A549 (cell line): ENCODE results near the gene MEF2C. TPM values are rescaled to one million over a fixed set of nuclear protein-coding genes. Genes with fewer than 3 reads are reported as not detected.

ENCODE experiments used
- ATAC-seq, 2 experiments: fragments of 200-7000 bp in 1 of 2; fragments of >200 bp in 1 of 2; cut with Nextera tagmentation in 1 of 2; cut with Tn5 transposase in 1 of 2; 3 replicates each; pipeline versions ENCODE4 v1.8.0 to v1.9.1; 2018 to 2020; ENCODE audit warnings: mild to moderate bottlenecking in 1 of 2, moderate library complexity in 1 of 2
- CTCF ChIA-PET: fragments of 300-600 bp; sonication (Branson Sonifier 250); formaldehyde crosslinking; extraction: SDS; loops from one replicate; lab custom pipeline; 2021; ENCODE audit warnings: antibody characterized with exemption, inconsistent platforms; lab: Yijun Ruan, JAX
- POLR2A ChIA-PET: fragments of 350-600 bp; formaldehyde crosslinking; extraction: SDS; loops from one replicate; lab custom pipeline; 2021; ENCODE audit warnings: antibody characterized with exemption, inconsistent platforms; lab: Yijun Ruan, JAX
- DNase-seq, 2 experiments: peaks; one replicate each; pipeline versions ENCODE4 v3.0.0 to v3.0.0-alpha.2; 2011 to 2016; ENCODE audit warnings: low read depth in 1 of 2, low spot score in 1 of 2
- FAIRE-seq: peaks from 2 replicates; lab custom pipeline; 2011; peaks lifted over from hg19 to GRCh38; lab: Jason Lieb, UNC
- H3K27ac ChIP-seq, 2 experiments: fragments of >200 bp; sonication (Bioruptor Twin); formaldehyde crosslinking; 3 replicates each; pipeline ENCODE4 v1.5.1; 2016 to 2017
- H3K4me1 ChIP-seq: fragments of >200 bp; sonication (Bioruptor Twin); formaldehyde crosslinking; 3 replicates; pipeline ENCODE4 v1.6.1; 2016
- H3K4me2 ChIP-seq: fragments of >200 bp; sonication (Bioruptor Twin); formaldehyde crosslinking; 3 replicates; pipeline ENCODE4 v1.6.1; 2016
- H3K4me3 ChIP-seq: fragments of >200 bp; sonication (Bioruptor Twin); formaldehyde crosslinking; 3 replicates; pipeline ENCODE4 v1.5.1; 2016
- H3K9me3 ChIP-seq: fragments of >200 bp; sonication (Bioruptor Twin); formaldehyde crosslinking; 3 replicates; pipeline ENCODE4 v1.6.1; 2016
- ATOH8 ChIP-seq: fragments of 250-450 bp; sonication (Bioruptor Pico); IDR thresholded peaks from 2 replicates; pipeline ENCODE4 v1.5.0; 2020; ENCODE audit warnings: low read depth, mild to moderate bottlenecking, moderate library complexity
- BCL3 ChIP-seq: fragments of >200 bp; sonication (Bioruptor Twin); formaldehyde crosslinking; IDR thresholded peaks from 3 replicates; pipeline ENCODE4 v1.6.1; 2016
- BHLHE40 ChIP-seq: IDR thresholded peaks from 2 replicates; pipeline ENCODE4 v1.6.1; 2012; ENCODE audit warnings: low read depth, low read length, inconsistent platforms
- CBX2 ChIP-seq: fragments of 200-600 bp; sonication (generic); IDR thresholded peaks from 2 replicates; pipeline ENCODE4 v1.6.1; 2016; ENCODE audit warnings: low read depth, mild to moderate bottlenecking, borderline replicate concordance
- CHD2 ChIP-seq: fragments of 150-350 bp; IDR thresholded peaks from 2 replicates; pipeline ENCODE4 v1.6.1; 2014; ENCODE audit warnings: low read length; ENCODE audit not compliant: partially characterized antibody
- ESRRA ChIP-seq: fragments of 150-350 bp; IDR thresholded peaks from 2 replicates; pipeline ENCODE4 v1.6.1; 2014; ENCODE audit warnings: mild to moderate bottlenecking, low read length, borderline replicate concordance
- FOXS1 ChIP-seq: fragments of 250-450 bp; sonication (Bioruptor Pico); IDR thresholded peaks from 2 replicates; pipeline ENCODE4 v1.5.0; 2020; ENCODE audit warnings: mild to moderate bottlenecking, moderate library complexity
- HDAC2 ChIP-seq: fragments of 200-600 bp; sonication (generic); IDR thresholded peaks from 2 replicates; pipeline ENCODE4 v1.6.1; 2016
- HEYL ChIP-seq: fragments of 250-450 bp; sonication (Bioruptor Pico); IDR thresholded peaks from 2 replicates; pipeline ENCODE4 v1.8.0; 2021; ENCODE audit warnings: mild to moderate bottlenecking, moderate library complexity
- HMGXB4 ChIP-seq: fragments of 250-450 bp; sonication (Bioruptor Pico); IDR thresholded peaks from 2 replicates; pipeline ENCODE4 v1.5.0; 2021; ENCODE audit warnings: mild to moderate bottlenecking, moderate library complexity, borderline replicate concordance
- HOXA7 ChIP-seq: fragments of 250-450 bp; sonication (Bioruptor Pico); IDR thresholded peaks from 2 replicates; pipeline ENCODE4 v1.5.0; 2020; ENCODE audit warnings: mild to moderate bottlenecking, moderate library complexity
- JUN ChIP-seq, 2 experiments: fragments of >200 bp; sonication (Bioruptor Twin); formaldehyde crosslinking; IDR thresholded peaks; 2 replicates in 1 of 2; 3 replicates in 1 of 2; pipeline ENCODE4 v1.6.1; 2016 to 2017
- KDM1A ChIP-seq: fragments of 200-600 bp; sonication (generic); IDR thresholded peaks from 2 replicates; pipeline ENCODE4 v1.6.1; 2016; ENCODE audit warnings: low read depth, mild to moderate bottlenecking
- KDM5A ChIP-seq: fragments of 200-600 bp; sonication (generic); IDR thresholded peaks from 2 replicates; pipeline ENCODE4 v1.6.1; 2016; ENCODE audit warnings: antibody characterized with exemption, mild to moderate bottlenecking
- MAX ChIP-seq: IDR thresholded peaks from 2 replicates; pipeline ENCODE4 v1.6.1; 2012
- MAZ ChIP-seq: fragments of 150-350 bp; IDR thresholded peaks from 2 replicates; pipeline ENCODE4 v1.6.1; 2014; ENCODE audit warnings: antibody characterized with exemption, low read depth, low read length, borderline replicate concordance
- PBX3 ChIP-seq: IDR thresholded peaks from 2 replicates; pipeline ENCODE4 v1.6.1; 2012
- POLR2A ChIP-seq: IDR thresholded peaks from 2 replicates; pipeline ENCODE4 v1.6.1; 2012; ENCODE audit warnings: mild to moderate bottlenecking, low read length
- RAD21 ChIP-seq, 2 experiments: fragments of >200 bp in 1 of 2; sonication (Bioruptor Twin) in 1 of 2; formaldehyde crosslinking in 1 of 2; IDR thresholded peaks in 1 of 2; conservative IDR thresholded peaks in 1 of 2; 2 replicates in 1 of 2; 3 replicates in 1 of 2; pipeline ENCODE4 v1.6.1; 2012 to 2018; ENCODE audit warnings: inconsistent platforms in 1 of 2
- RARB ChIP-seq: fragments of 250-450 bp; sonication (Bioruptor Pico); IDR thresholded peaks from 2 replicates; pipeline ENCODE4 v1.8.0; 2021; ENCODE audit warnings: mild to moderate bottlenecking, moderate library complexity
- RCOR1 ChIP-seq: fragments of 150-350 bp; IDR thresholded peaks from 2 replicates; pipeline ENCODE4 v1.6.1; 2014; ENCODE audit warnings: antibody characterized with exemption, low read length, low read depth
- REST ChIP-seq: fragments of 200-600 bp; sonication (generic); IDR thresholded peaks from 2 replicates; pipeline ENCODE4 v1.6.1; 2016; ENCODE audit warnings: antibody characterized with exemption, mild to moderate bottlenecking, moderate library complexity
- RNF2 ChIP-seq: fragments of 200-600 bp; sonication (generic); IDR thresholded peaks from 2 replicates; pipeline ENCODE4 v1.6.1; 2016; ENCODE audit warnings: low read depth, mild to moderate bottlenecking, antibody characterized with exemption, moderate library complexity, borderline replicate concordance
- SREBF2 ChIP-seq: fragments of 450-650 bp; IDR thresholded peaks from 2 replicates; pipeline ENCODE4 v1.6.1; 2014; ENCODE audit warnings: mild to moderate bottlenecking, moderate library complexity
- TFCP2L1 ChIP-seq: fragments of 250-450 bp; sonication (Bioruptor Pico); IDR thresholded peaks from 2 replicates; pipeline ENCODE4 v1.5.0; 2021; ENCODE audit warnings: mild to moderate bottlenecking
- ZC3H11A ChIP-seq: fragments of 450-650 bp; IDR thresholded peaks from 2 replicates; pipeline ENCODE4 v1.6.1; 2014; ENCODE audit warnings: antibody characterized with exemption, mild to moderate bottlenecking
- ZSCAN20 ChIP-seq: fragments of 250-450 bp; sonication (Bioruptor Pico); IDR thresholded peaks from 2 replicates; pipeline ENCODE4 v1.8.0; 2022; ENCODE audit warnings: mild to moderate bottlenecking, moderate library complexity
- WGBS: methylation state at CpG from one replicate; pipeline ENCODE4 v1.1.6; 2017; ENCODE audit errors: missing lambda C conversion rate; 5-methylcytosine and 5-hydroxymethylcytosine counted together
- polyA plus RNA-seq, 4 experiments: library from polyadenylated mRNA; depleted of rRNA in 3 of 4; stranded (reverse); fragments of >200 nt; fragmentation: RNase III in 1 of 4; extraction: RNeasy Plus Mini Kit Qiagen cat#74134 plus additional on column Dnase treatment in 1 of 4; gene quantifications; 2 replicates in 3 of 4; 3 replicates in 1 of 4; pipeline ENCODE4 v1.2.3, GENCODE V29; 2011 to 2017

MEF2C gene
- polyA plus RNA-seq, 2 of the 4 experiments (the other 2 are of a cell fraction): 0.03 to 0.06 TPM

GRCh38 chr5:88756953-88757352 lies 126.0 kb downstream of the MEF2C start:
- TF ChIP-seq CBX2: no peak
- TF ChIP-seq TFCP2L1 (CRISPR knock-in tag): no peak
- no peak for TF ChIP-seq KDM1A
- TF ChIP-seq FOXS1 (CRISPR knock-in tag): no peak
- TF ChIP-seq MAZ: no peak
- TF ChIP-seq POLR2A: no peak
- TF ChIP-seq RARB: no peak
- no peak for TF ChIP-seq RCOR1
- TF ChIP-seq ZC3H11A: no peak
- no peak for TF ChIP-seq SREBF2
- TF ChIP-seq JUN (IDR thresholded peaks at IDR 0.05): no peak
- TF ChIP-seq ATOH8 (CRISPR knock-in tag): no peak
- no peak for TF ChIP-seq ZSCAN20 (CRISPR knock-in tag)
- TF ChIP-seq HMGXB4: no peak
- no peak for TF ChIP-seq REST
- TF ChIP-seq HEYL (CRISPR knock-in tag): no peak
- TF ChIP-seq BCL3: no peak
- Histone ChIP-seq H3K27ac (no peak overlapping the region), H3K4me3 (no peak overlapping the region), H3K4me1 (no peaks in the 10 kb centered on the region), H3K9me3 (no peaks in the 10 kb centered on the region), H3K4me2 (no peak overlapping the region)
- 47% methylated on average over 3 of the region's 3 CpGs for WGBS
- DNase-seq (no peak), FAIRE-seq (no peak), ATAC-seq (no peak)
- ChIA-PET POLR2A (no interaction called here), CTCF (interaction anchor here (1.6 kb wide), 1 partner anchor 27 kb away, joined by 3 read pairs; no protein-coding TSS in a partner anchor)

- no peaks in the 10 kb centered on the region for H3K9me3 ChIP-seq
- H3K4me2 ChIP-seq: peak overlapping the region; percentile 38
- ChIA-PET CTCF (no interaction called here), POLR2A (no interaction called here)
- no peak overlapping the region for H3K4me3 ChIP-seq
- FAIRE-seq: no peak
- ATAC-seq: no peak
- DNase-seq: no peak
- peaks cover 12% of the 10 kb centered on the region; the same call in 2 of the 3 replicates for H3K4me1 ChIP-seq
- H3K27ac ChIP-seq: no peak overlapping the region
- TF ChIP-seq RCOR1 (no peak), HDAC2 (no peak), RAD21 (conservative IDR thresholded peaks at IDR 0.05 in 1 of 2, IDR thresholded peaks at IDR 0.05 in 1 of 2) (no peak), MAX (no peak), RNF2 (no peak), CHD2 (no peak), HMGXB4 (no peak), KDM5A (no peak), HOXA7 (CRISPR knock-in tag) (no peak), BHLHE40 (no peak), PBX3 (no peak), ESRRA (no peak)
- TF ChIP-seq, all 56 proteins: peak for 0
Observed at GRCh38 chr5:88748666-88749065, 134.3 kb downstream of the MEF2C start.
